HG03520 (cell line): Measurements from ENCODE around the gene ABCB11.
"Not testable (repeated sequence)": the region's sequence is repeated elsewhere in the genome, so short reads cannot be mapped to it uniquely, and the experiment has no call there.

Experiments used
- ATAC-seq: cut with Tn5 transposase; IDR thresholded peaks from one replicate; pipeline ENCODE4 v1.9.1; 2021; ENCODE audit warnings: mild to moderate bottlenecking, moderate library complexity; ENCODE audit not compliant: unreplicated experiment

ABCB11 gene

DNA sequence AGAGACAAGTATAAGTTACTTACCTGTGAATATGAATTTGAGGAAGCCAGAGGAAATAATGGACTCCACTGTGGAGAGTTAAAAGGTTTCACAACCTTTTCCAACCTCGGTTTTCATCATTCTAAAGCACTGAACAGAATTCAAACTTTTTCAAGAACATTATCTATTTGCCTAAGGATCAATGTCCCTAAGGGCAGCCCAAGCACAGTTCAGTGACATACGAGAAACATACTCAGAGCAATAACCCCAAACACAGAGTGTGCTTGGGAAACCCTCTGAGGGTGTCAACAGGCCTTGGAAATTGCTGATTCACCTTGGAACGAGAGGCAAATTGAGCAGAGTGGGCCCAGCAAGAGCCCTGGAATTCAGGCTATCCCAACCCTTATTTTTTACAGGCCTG is at the start of gene ABCB11:
Gene ABCB11 (minus strand): TSS at position 123 of the 400 bp plus-strand sequence. CDS start 13,199 bp downstream, outside the sequence.
- ATAC-seq, result no peak

DNA sequence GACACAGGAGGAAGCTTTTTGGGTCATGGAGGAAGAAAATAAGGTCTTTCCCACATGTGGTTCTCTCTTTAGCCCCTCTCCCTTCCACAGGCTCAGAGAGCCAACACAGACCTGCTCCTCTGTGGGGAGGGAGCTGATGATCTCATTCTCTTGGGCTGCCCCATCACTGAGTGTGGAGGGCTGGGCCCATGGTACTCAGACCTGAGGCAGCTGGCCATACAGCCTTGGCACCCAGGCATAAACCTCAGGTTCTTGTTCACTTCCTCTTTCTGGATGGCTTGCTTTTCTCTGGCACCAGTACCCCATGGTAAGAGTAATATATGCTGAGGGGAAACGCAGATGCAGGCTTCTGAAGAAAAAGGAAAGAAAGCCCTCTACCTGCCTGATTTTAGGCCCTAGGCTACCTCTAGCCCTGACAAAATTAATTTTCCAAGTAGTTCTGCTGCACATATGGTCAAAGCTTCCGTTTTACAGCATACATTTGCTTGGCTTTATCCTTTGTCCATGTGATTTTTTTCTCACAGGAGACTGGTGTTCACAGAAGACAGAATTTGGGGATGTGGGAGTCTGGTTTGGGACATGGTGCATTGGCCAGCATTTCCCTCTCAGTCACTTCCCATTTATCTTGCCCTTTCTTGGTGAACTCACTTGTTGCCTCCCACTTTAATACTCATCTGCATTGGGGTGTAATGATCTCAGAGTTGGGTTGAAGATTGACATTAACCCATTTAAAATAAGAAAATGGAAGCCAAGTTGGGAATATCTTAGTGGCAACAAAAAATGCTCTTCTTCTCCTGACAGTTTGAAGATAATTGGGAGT is 49.3 kb upstream of the ABCB11 start:
- peak; percentile 80 for ATAC-seq

DNA sequence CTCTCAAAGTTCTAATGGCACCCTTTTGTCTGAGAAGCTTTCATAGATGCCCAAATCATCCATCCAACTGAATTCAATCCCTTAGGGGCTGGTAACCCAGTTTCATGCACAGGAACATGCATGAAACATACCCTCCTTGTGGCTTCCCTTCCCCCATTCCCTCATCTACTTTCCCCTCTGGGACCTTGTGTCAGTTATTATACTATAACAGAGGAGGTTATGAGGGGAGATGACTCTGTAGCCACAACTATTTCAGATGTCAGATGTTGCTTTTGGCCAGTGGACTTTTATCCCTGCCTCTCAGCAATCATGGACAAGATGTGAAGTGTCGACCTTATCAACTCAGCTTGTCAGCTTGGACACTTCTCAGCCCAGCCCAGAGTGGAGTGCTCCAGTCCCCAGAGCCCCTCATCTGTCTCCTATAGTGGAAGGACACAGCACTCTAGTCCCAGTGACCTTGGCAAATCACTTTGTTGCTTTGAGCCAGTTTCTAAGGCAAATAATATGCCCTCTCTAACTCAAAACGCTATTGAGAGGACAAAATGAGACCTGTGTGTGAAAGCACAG is 46.6 kb upstream of the ABCB11 start:
- no peak for ATAC-seq

DNA sequence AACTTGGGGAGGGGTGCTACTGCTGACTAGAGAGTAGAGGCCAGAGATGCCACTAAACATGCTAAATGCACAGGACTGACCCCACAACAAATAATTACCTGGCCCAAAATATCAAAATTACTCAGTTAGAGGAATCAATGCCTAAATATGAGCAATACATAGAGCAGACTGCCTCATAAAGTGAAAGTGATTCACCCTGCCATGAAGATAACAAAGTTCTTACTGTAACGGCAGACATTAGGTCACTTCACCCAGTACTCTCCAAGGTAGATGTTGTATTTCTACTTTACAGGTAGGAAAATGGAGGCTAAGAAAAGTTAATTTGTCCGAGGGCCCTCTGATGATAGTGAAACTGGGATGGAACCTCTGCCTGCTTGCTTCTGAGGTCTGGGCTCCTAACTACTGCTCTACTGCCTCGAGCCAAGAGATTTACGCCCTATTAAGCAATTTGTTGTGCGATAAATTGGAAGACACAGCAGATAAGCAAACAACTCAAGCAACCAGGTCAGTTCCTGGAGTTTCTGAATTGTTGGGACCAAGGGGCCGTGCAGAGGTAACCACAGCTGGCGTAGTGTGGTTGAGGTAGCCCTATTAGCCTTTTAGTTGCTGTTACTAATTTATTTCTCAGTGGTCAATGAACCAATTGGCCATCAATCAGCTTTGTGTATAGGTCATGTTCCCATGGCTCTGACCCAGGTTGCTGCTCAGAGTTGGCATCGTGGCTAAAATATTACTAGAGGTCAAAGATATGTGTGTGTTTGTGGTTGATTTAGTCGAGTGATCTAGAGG is 43.0 kb upstream of the ABCB11 start:
- peak; percentile 55 for ATAC-seq

DNA sequence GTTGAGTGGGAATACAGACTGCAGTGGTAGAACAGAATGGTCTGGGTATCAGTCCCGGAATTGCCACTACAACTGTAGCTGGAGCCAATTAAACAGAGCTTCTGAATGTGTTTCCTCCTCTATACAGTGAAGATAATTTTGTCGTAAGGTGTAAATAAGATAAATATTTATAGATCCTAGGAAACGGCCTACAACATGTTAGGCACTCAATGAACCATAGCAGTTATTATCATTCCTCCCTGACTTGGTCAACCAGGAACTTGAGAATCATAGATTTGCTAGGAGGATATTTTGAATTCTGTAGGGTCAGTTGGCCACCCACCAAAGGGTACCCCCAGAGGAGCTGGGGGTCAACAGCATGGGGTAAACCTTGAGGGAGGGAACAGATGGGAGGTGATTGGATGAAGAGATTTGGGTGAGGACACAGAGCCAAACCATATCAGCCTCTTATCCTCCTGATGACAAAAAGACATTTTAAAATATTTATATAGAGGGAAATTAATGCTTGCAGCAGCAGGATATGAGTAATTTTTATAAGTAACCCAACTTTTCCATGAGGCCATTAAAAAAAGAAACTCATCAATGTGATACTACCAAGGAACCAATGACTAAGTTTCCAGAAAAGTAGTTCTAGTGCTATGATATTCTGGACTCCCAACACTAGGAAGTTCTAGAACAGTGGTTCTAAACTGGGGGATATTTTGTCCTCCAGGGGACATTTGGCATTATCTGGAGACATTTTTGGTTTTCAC is 42.3 kb upstream of the ABCB11 start:
- ATAC-seq, result no peak

DNA sequence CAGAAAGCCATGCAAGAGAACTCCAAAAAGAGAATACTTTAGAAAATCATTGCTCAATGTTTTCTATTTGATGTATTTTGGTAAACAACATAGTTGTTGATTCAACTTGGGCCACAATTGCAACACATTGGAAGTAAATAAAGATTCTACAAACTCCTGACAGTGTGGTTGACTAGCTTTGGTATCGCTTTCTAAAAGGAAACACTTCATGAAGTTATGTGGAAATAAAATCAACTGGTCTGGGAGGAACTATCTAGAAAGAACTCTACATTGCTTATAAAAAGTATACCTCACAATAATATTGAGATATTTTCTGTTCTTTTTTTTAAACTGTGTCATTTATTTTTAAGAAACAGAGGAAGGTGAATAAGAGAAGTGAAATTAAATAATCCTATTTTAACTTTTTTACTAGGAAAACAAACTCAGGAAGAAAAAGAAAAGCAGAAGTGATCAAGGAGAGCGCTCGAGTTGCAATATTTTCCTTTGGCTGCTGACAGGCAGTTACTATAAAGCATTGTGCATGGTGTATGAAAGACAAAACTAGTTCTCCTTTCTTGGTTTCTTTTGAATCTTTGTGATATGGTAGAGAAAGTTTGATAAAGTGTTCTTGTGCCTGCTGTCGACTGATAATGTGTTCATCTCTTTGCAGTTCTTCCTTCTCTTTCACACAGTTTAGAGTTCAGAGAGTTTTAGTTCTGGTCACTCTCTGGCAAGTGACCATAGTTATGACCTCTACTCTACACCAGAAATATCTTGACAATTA is 41.2 kb upstream of the ABCB11 start:
- peak; percentile 40 for ATAC-seq

DNA sequence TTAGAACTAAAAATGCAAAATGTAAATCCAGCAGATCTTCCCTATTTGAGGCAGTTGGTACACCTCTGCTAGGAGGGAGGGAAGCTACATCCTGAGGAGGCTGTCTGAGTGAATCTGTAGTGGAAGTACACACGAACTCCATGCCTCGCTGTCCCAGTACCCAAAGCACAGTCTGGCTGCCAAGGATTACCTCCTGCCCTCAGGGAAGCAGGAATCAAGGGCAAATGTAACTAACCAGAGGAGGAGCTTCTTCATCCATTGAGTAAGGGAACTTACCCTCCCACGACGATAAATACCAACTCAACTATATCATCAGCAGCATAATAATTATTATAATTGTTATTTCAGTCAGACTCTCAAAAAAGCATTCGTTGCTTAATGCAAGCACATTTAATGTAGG is 40.3 kb upstream of the ABCB11 start:
- ATAC-seq, result no peak

DNA sequence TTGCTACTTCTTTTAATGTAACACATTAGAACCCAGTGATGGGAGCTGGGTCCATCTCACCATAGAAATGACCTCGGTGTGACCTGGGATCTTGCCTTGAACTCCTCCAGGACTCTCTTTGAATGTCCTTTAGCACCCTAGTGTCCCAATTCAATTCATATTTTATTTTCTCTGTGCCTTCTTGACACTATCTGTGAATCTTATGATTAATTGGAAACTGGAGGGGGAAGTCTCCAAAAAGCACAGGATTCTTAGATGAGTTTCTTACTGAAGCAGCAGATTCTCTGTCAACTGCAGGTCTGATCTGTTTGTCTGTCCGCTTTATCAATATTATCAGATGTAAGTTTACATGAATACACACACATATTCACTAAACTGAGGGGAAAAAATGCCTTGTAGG is 38.7 kb upstream of the ABCB11 start:
- no peak for ATAC-seq

DNA sequence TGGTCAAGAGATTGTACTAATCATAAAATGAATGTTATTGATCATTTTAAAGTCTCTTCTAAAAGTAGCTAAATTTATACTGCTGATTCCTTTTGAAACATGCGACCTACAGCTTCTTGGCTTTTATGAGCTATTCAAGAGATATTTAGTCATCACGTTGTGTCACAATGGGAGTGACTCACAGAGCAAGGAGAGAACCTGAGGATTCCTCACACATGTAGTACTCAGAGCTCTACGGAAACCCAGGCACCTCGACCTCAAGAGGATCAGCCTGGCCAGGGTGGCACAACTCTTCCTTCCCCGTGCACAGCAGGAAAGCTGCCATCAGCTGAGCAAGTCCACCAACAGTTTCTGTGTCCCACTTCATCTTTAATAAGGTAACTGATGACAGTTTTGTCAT is 38.2 kb upstream of the ABCB11 start, which contains the start of gene DHRS9:
Gene DHRS9 (plus strand): TSS at position 223 of the 400 bp plus-strand sequence. CDS start 12,019 bp downstream, outside the sequence.
- ATAC-seq, result no peak

DNA sequence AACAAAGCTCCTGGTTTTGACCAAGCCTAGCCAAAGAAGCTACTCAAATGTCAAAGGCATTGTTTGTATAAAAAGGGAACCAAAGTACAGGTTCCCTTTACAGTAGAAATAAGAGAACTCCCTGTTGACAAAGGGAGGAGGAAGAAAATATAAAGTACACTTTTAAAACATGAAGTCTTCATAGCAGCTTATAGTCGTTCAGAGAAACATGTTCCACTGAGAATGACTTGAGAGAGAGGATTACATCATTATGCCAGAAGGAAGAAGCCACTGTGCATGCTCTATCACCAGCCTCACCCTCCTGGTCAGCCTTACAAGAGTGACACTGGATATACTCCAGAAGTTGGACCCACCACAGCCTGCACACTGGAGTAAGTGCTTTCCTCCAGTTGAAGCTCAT is 35.8 kb upstream of the ABCB11 start:
- no peak for ATAC-seq

DNA sequence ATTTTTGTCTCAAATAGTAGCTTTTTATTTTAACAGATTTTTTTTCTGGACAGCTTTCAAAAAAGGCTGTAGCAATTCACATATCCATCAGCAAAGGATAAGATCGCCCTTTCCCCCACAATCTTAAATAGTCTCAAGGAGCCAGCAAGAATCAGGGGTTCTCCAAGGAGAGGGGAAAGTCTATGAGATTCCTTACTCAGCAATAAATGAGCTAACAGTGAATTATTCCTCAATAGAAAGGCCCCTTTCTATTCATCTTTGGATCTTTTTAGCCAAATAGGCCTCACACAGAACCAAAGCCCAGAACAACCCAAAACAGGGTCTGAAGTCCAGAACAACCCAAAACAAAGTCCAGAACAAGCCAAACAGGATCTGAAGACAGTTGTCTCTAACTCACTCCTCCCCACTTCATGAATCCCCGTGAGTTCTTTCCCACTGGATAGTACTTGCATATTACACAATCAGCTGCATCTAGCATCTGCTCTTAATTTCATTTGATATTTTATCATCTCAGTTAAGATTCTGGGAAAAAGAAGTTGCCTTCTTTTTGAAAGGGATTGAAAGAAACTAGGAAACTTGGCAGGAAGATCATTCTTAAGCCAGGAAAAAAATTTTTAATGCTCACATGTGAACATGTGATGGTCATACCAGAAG is 34.9 kb upstream of the ABCB11 start:
- no peak for ATAC-seq

DNA sequence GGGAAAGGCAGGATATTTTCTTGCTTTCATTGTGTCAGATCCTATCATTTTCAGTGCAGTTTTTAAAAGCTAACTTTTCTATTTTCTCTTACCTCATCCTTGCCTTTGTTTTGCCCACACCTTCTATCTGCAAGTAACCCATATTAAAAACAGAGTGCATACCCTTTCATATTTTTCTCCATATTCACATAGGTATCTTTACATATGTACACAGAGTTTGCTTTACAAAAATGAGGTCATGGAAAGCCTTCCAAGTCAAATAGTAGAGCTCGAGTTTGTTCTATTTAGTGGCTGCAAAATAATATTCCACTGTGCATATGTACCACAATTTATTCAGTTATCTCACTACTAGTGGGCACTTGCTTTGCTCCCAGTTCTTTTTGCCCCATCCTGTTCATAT is 34.3 kb upstream of the ABCB11 start:
- ATAC-seq, result no peak

DNA sequence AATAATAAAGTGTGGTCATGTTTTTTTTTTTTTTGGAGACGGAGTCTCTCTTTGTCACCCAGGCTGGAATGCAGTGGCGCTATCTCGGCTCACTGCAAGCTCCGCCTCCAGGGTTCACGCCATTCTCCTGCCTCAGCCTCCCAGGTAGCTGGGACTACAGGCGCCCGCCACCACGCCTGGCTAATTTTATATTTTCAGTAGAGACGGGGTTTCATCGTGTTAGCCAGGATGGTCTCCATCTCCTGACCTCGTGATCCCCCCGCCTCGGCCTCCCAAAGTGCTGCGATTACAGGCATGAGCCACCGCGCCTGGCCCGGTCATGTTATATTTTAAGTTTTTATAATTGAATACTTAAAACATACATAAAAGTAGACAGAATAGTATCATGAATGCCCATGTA is 33.1 kb upstream of the ABCB11 start:
- not testable (repeated sequence) for ATAC-seq

DNA sequence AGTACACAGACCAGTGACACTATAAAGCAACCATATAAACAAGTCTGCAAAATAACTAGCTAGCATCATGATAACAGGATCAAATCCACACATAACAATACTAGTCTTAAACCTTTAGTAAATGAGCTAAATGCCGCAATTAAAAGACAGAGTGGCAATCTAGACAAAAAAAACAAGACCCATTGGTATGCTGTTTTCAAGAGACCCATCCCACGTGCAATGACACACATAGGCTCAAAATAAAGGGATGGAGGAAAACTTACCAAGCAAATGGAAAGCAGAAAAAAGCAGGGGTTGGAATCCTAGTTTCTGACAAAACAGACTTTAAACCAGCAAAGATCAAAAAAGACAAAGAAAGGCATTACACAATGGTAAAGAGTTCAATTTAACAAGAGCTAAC is 23.5 kb upstream of the ABCB11 start:
- not testable (repeated sequence) for ATAC-seq

DNA sequence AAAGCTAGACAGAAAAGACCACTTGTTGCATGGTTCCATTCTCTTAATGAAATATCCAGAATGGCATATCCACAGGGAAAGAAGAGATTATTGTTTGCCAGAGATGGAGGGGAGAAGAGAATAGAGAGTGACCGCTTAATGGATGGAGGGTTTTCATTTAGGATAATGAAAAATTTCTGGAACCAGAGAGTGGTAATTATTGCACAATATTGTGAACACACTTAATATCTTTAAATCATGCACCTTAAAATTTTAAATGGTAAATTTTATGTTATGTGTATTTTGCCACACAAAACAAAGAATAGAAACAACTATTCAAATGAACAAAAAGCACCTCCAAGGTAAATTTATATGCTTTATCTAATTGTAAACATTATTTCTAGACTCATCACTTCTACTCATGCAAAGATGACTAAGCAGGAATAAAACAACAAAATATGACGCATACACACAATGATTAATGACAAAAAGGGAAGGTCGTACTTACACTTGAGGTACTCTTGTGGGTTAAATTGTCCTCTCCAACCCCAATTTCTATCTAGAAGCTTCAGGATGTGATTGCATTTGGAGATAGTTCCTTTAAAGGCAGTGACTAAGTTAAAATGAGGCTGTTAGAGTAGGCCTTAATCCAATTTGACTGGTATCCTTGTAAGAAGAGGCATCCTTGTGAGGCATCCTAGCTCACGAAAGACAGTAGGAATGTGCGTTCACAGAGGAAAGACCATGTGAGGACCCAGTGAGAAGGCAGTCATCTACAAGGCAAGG is 19.5 kb upstream of the ABCB11 start:
- no peak for ATAC-seq

DNA sequence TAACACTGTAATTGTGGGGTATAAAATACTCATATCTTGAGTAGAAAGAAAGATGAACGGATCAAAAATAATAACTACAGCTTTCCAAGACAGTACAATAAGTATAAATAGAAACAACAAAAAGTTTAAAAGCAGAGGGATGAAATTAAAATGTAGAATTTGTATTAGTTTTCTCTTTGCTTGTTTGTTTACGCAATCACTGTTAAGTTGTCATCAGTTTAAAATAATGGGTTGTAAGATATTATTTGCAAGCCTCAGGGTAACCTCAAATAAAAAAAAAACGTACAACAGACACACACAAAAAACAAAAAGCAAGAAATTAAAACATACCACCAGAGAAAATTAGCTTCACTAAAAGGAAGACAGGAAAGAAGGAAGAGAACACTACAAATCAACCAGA is 18.0 kb upstream of the ABCB11 start:
- ATAC-seq, result no peak

DNA sequence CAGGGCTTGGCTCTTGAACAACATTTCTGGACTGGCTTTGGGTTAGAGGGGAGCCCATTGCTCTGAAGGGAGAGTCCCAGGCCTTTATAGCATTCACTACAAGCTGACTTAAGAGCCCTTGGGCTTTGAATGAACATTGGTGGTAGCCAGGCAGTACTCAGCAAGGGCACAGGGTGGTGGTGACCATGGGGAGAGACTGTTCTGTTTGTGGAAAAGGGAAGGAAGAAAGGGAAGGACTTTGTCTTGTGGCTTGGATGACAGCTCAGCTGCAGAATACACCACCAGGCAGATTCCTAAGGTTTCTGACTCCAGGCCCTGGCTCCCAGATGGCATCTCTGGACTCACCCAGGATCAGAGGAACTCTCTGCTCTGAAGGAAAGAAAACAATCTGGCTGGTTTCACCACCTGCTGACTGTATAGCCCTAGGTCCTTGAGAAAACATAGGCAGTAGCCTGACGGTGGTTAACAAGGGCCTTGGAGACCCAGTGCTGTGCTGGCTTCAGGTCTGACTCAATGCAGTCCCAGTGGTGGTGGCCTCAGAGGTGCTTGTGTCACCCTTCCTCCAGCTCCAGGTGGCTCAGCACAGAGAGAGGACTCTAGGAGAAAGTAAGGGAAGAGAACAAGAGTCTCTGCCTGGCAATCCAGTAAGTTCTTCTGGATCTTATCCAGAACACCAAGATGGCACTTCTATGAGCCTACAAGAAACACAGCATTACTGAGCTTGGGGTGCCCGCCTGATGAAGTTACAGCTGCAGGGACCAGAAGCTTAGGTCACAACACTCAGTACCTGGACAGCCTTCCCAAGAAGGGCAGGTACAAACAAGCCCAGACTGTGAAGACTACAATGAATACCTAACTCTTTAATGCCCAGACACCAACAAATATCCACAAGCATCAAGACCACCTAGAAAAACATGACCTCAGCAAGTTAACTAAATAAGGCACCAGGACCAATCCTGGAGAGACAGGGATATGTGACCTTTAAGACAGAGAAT is 16.4 kb upstream of the ABCB11 start:
- no peak for ATAC-seq
